OCI-LY7 (cell line): ENCODE data around the gene BLACAT1. TPM values are rescaled to one million over a fixed set of nuclear protein-coding genes. Genes with fewer than 3 reads are reported as not detected.

Source experiments
- BruUV-seq: library from RNA; stranded (reverse); fragments of 400-500 nt; replicated peaks from 2 replicates; lab custom pipeline; 2021; lab: Mats Ljungman, UMichigan
- CTCF ChIA-PET: fragments of 300-600 bp; sonication (Branson Sonifier 250); formaldehyde crosslinking; loops from one replicate; lab custom pipeline; 2022; ENCODE audit warnings: antibody characterized with exemption; ENCODE audit not compliant: unreplicated experiment; lab: Charles Lee
- POLR2A ChIA-PET: fragments of 300-600 bp; sonication (Branson Sonifier 250); formaldehyde crosslinking; loops from one replicate; lab custom pipeline; 2022; ENCODE audit warnings: antibody characterized with exemption; lab: Charles Lee
- DNase-seq: peaks from one replicate; pipeline ENCODE4 v3.0.0-alpha.2; 2015; ENCODE audit warnings: low spot score
- H2AFZ ChIP-seq: fragments of 200-600 bp; sonication (generic), shearing (Covaris generic); 2 replicates; pipeline ENCODE4 v1.6.1; 2014; ENCODE audit warnings: mild to moderate bottlenecking, antibody characterized with exemption, low read length, moderate library complexity
- H3K27ac ChIP-seq: fragments of 200-600 bp; sonication (generic); 2 replicates; pipeline ENCODE4 v1.5.1; 2014; ENCODE audit warnings: mixed run types, low read depth, mild to moderate bottlenecking, moderate library complexity, low read length, inconsistent platforms; ENCODE audit not compliant: poor library complexity, severe bottlenecking
- H3K36me3 ChIP-seq: fragments of 200-600 bp; sonication (generic); 2 replicates; pipeline ENCODE4 v1.6.1; 2014; ENCODE audit warnings: mild to moderate bottlenecking, antibody characterized with exemption, low read length, moderate library complexity, mixed read lengths; ENCODE audit not compliant: insufficient read depth
- H3K4me1 ChIP-seq: fragments of 200-600 bp; sonication (generic); 2 replicates; pipeline ENCODE4 v1.5.1; 2014; ENCODE audit warnings: mild to moderate bottlenecking, low read length; ENCODE audit not compliant: insufficient read depth, poor library complexity, severe bottlenecking
- H3K4me2 ChIP-seq: fragments of 200-600 bp; sonication (generic); 2 replicates; pipeline ENCODE4 v1.6.1; 2014; ENCODE audit warnings: mild to moderate bottlenecking, low read length
- H3K4me3 ChIP-seq: fragments of 200-600 bp; sonication (generic); 2 replicates; pipeline ENCODE4 v1.5.1; 2014; ENCODE audit warnings: mild to moderate bottlenecking, low read depth, low read length; ENCODE audit not compliant: poor library complexity, severe bottlenecking
- H3K79me2 ChIP-seq: fragments of 200-600 bp; sonication (generic); 2 replicates; pipeline ENCODE4 v1.6.1; 2016; ENCODE audit warnings: low read depth, mild to moderate bottlenecking, low read length, moderate library complexity, mixed read lengths; ENCODE audit not compliant: insufficient read depth
- H3K9me2 ChIP-seq: fragments of 200-600 bp; sonication (generic); 2 replicates; pipeline ENCODE4 v1.6.1; 2016; ENCODE audit warnings: mild to moderate bottlenecking, low read length, mixed read lengths; ENCODE audit not compliant: insufficient read depth
- H3K9me3 ChIP-seq: fragments of 200-600 bp; sonication (generic); 2 replicates; pipeline ENCODE4 v1.6.1; 2014; ENCODE audit warnings: mild to moderate bottlenecking, mixed run types, low read length, mixed read lengths
- H4K20me1 ChIP-seq: fragments of 200-600 bp; sonication (generic); 2 replicates; pipeline ENCODE4 v1.6.1; 2014; ENCODE audit warnings: mild to moderate bottlenecking, antibody characterized with exemption, low read length, moderate library complexity, mixed read lengths; ENCODE audit not compliant: insufficient read depth
- EZH2phosphoT487 ChIP-seq: fragments of 200-600 bp; sonication (generic); IDR thresholded peaks from 2 replicates; pipeline ENCODE4 v1.6.1; 2018; ENCODE audit warnings: low read depth, borderline replicate concordance, mild to moderate bottlenecking, mixed run types, antibody characterized with exemption, low read length, moderate library complexity, mixed read lengths
- intact Hi-C: fragments of 100-400 bp; cut with micrococcal nuclease; formaldehyde crosslinking; loops from one replicate; pipeline ENCODE4 v1.10.0; 2022; ENCODE audit not compliant: unreplicated experiment
- total RNA-seq, 2 experiments: library from RNA; depleted of rRNA in 1 of 2; stranded (reverse); fragments of >200 nt in 1 of 2; shearing (Covaris generic) in 1 of 2; gene quantifications; 2 replicates each; pipeline ENCODE4 v1.2.3, GENCODE V29; 2014 to 2022
- TF ChIP-seq, protein P1 (sequence below): fragments of 200-600 bp; sonication (generic); conservative IDR thresholded peaks from 2 replicates; pipeline ENCODE4 v1.5.1; 2014; ENCODE audit warnings: mild to moderate bottlenecking, antibody characterized with exemption, low read length, moderate library complexity, mixed read lengths

The BLACAT1 gene
- total RNA-seq, 2 experiments from 2014 or later, result 0.19 to 0.29 TPM

DNA sequence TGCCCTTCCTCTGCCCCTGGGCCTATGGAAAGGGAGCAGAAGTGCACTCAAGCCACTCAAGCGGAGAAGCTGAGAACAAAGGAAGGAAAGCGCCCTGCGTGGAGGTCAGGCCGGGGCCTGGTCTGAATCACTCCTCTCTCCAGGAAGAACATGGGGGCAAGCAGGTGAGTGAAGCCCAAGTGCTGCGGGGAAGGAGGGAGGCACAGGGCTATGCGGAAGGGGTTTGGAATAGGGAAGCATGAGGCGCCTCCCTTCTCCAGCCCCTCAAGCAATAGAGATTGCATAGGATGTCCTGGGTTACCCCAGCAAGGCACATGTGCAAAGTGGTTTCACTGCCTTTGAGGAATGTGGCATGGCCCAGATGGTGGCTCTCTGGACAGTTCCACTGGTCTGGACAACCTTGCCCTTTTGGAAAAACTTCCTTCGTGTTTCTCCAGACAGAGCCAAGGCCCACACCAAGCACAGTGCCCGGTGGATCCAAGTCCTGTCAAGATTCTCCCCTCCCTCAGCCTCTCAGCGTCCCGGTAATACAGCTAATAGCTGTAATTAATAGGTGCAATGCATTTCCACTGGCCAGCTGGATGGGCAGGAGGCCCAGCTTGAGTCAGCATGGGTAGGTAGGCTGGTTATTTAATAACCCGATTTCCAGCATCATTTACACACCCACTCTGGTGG is 13.7 kb downstream of the BLACAT1 start:
- H3K4me2 ChIP-seq, result peak overlapping the region; percentile 78
- H3K4me1 ChIP-seq, result peaks cover 84% of the 10 kb centered on the region
- no peaks in the 10 kb centered on the region for H3K79me2 ChIP-seq
- H4K20me1 ChIP-seq, result no peaks in the 10 kb centered on the region
- CTCF ChIA-PET, result no interaction called here
- no peaks in the 10 kb centered on the region for H3K9me3 ChIP-seq
- H2AFZ ChIP-seq, result peak overlapping the region; percentile 84; the same call in 1 of the 2 replicates
- peak overlapping the region; percentile 59 for H3K27ac ChIP-seq
- no peaks in the 10 kb centered on the region for H3K9me2 ChIP-seq
- no peak for TF ChIP-seq EZH2phosphoT487
- TF ChIP-seq, protein P1, sequence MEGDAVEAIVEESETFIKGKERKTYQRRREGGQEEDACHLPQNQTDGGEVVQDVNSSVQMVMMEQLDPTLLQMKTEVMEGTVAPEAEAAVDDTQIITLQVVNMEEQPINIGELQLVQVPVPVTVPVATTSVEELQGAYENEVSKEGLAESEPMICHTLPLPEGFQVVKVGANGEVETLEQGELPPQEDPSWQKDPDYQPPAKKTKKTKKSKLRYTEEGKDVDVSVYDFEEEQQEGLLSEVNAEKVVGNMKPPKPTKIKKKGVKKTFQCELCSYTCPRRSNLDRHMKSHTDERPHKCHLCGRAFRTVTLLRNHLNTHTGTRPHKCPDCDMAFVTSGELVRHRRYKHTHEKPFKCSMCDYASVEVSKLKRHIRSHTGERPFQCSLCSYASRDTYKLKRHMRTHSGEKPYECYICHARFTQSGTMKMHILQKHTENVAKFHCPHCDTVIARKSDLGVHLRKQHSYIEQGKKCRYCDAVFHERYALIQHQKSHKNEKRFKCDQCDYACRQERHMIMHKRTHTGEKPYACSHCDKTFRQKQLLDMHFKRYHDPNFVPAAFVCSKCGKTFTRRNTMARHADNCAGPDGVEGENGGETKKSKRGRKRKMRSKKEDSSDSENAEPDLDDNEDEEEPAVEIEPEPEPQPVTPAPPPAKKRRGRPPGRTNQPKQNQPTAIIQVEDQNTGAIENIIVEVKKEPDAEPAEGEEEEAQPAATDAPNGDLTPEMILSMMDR, result no peak
- intact Hi-C loops, result loop anchor here (2.0 kb wide), 1 partner anchor 75 kb away; no protein-coding TSS in a partner anchor
- no TSS peak for BruUV-seq
- no peak overlapping the region for H3K4me3 ChIP-seq
- POLR2A ChIA-PET, result interaction anchor here (1.9 kb wide), 1 partner anchor 8 kb away, joined by 5 read pairs; no protein-coding TSS in a partner anchor
- no peak for DNase-seq
- no peaks in the 10 kb centered on the region for H3K36me3 ChIP-seq

DNA sequence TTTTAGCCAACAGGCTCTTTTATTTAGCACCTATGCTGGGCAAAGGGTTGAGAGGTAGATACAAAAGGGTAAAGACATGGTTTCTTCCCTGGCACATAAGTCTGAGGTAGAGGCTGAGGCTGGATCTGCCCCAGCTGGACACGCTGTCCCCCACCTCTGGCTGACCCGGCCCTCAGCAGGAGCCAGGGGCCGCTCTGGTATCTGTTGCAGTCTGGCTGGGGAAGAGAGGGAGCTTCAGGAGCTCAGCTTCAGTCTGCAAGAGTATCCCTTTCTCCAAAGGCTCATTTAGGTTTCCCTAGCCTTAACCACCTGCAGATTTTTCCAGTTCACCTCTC is 14.2 kb downstream of the BLACAT1 start:
- TF ChIP-seq EZH2phosphoT487, result no peak
- TF ChIP-seq, protein P1, result no peak
- no peaks in the 10 kb centered on the region for H3K79me2 ChIP-seq
- H3K4me1 ChIP-seq, result peaks cover 90% of the 10 kb centered on the region
- peak overlapping the region; percentile 59 for H3K27ac ChIP-seq
- H3K9me3 ChIP-seq, result no peaks in the 10 kb centered on the region
- no peaks in the 10 kb centered on the region for H4K20me1 ChIP-seq
- peak overlapping the region; percentile 84; the same call in 1 of the 2 replicates for H2AFZ ChIP-seq
- H3K4me3 ChIP-seq, result peak overlapping the region; percentile 47
- H3K36me3 ChIP-seq, result no peaks in the 10 kb centered on the region
- no peak for DNase-seq
- ChIA-PET POLR2A (interaction anchor here (0.8 to 1.9 kb wide), 5 partner anchors 9 to 156 kb away, joined by 3 to 5 read pairs (median 3); no protein-coding TSS in a partner anchor), CTCF (interaction anchor here (0.6 to 1.3 kb wide), 4 partner anchors 11 to 156 kb away, joined by 3 to 12 read pairs (median 4); no protein-coding TSS in a partner anchor)
- intact Hi-C loops, result loop anchor here (2.0 kb wide), 1 partner anchor 75 kb away; no protein-coding TSS in a partner anchor
- BruUV-seq, result no TSS peak
- H3K9me2 ChIP-seq, result no peaks in the 10 kb centered on the region
- H3K4me2 ChIP-seq, result peak overlapping the region; percentile 78

DNA sequence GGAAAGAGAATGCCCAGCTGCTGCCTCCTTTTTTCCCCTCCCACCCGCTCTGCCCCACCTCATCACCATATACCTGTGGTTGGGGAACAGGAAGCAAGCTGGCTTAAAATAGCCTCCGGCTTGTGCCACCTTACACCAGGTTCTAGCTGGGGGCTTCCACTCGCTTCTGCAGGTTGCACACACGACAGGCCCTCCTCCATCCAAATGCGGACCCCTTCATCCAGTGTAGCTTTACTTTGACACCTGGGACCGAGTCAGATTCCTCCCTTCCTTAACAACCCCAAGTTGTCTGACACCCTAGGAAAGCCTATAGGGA is 14.6 kb downstream of the BLACAT1 start:
- H3K79me2 ChIP-seq, result no peaks in the 10 kb centered on the region

More for the DNA sequence above, 14.6 kb downstream of the BLACAT1 start:
- H3K4me2 ChIP-seq, result peak overlapping the region; percentile 78
- H4K20me1 ChIP-seq, result no peaks in the 10 kb centered on the region
- H3K4me1 ChIP-seq, result peaks cover 91% of the 10 kb centered on the region
- POLR2A ChIA-PET, result interaction anchor here (0.8 to 1.9 kb wide), 5 partner anchors 9 to 155 kb away, joined by 3 to 5 read pairs (median 3); no protein-coding TSS in a partner anchor
- CTCF ChIA-PET, result interaction anchor here (0.6 to 1.3 kb wide), 5 partner anchors 10 to 156 kb away, joined by 3 to 12 read pairs (median 4); no protein-coding TSS in a partner anchor
- intact Hi-C loops, result no loop called here
- DNase-seq, result no peak
- TF ChIP-seq, protein P1, result no peak
- no peak for TF ChIP-seq EZH2phosphoT487
- H2AFZ ChIP-seq, result peak overlapping the region; percentile 84; the same call in 1 of the 2 replicates
- no peaks in the 10 kb centered on the region for H3K36me3 ChIP-seq
- H3K9me2 ChIP-seq, result no peaks in the 10 kb centered on the region
- no TSS peak for BruUV-seq
- peak overlapping the region; percentile 47 for H3K4me3 ChIP-seq
- H3K27ac ChIP-seq, result peak overlapping the region; percentile 59
- H3K9me3 ChIP-seq, result no peaks in the 10 kb centered on the region
